Peyer's patch (tissue), 4 donors: ENCODE measurements around the gene SPSB4. TPM values are rescaled to one million over a fixed set of nuclear protein-coding genes. Genes with fewer than 3 reads are reported as not detected.
A peak's percentile ranks its signal among the peaks of the same experiment; 100 is the strongest.

ENCODE experiments used
- DNase-seq, 3 donors: peaks; one replicate each; pipeline ENCODE4 v3.0.0-alpha.2; 2017 to 2019
- H3K27ac ChIP-seq, 4 donors: fragments of 200-600 bp; sonication (generic); one replicate each; pipeline ENCODE4 v1.5.1; 2016 to 2019
- H3K27me3 ChIP-seq, 2 donors: fragments of 200-600 bp; sonication (generic); one replicate each; pipeline ENCODE4 v1.5.1; 2019
- H3K36me3 ChIP-seq, 3 donors: fragments of 200-600 bp; sonication (generic); one replicate each; pipeline ENCODE4 v1.5.1; 2016 to 2019
- H3K4me1 ChIP-seq, 4 donors: fragments of 200-600 bp; sonication (generic); one replicate each; pipeline ENCODE4 v1.5.1; 2016 to 2019
- H3K4me3 ChIP-seq, 4 donors: fragments of 200-600 bp; sonication (generic); 1 replicate in 3 of 4; 2 replicates in 1 of 4; pipeline ENCODE4 v1.5.1; 2016 to 2019; ENCODE audit warnings: mild to moderate bottlenecking in 1 of 4
- H3K9me3 ChIP-seq, 4 donors: fragments of 200-600 bp; sonication (generic); one replicate each; pipeline ENCODE4 v1.5.1; 2016 to 2019; ENCODE audit warnings: mild to moderate bottlenecking in 1 of 4
- POLR2A ChIP-seq, 2 donors: fragments of 450-650 bp; IDR thresholded peaks; one replicate each; pipeline ENCODE4 v1.5.1; 2017; ENCODE audit warnings: antibody characterized with exemption in 2 of 2, mild to moderate bottlenecking in 2 of 2, moderate library complexity in 2 of 2
- total RNA-seq, 4 donors: library from RNA; depleted of rRNA; stranded (reverse); fragments of >200 nt; gene quantifications; one replicate each; pipeline ENCODE4 v1.1.0, GENCODE V29; 2016
- TF ChIP-seq, protein P1 (sequence below), 6 experiments: fragments of 450-650 bp in 4 of 6; fragments of 200-600 bp in 2 of 6; sonication (generic) in 1 of 6; IDR thresholded peaks; one replicate each; pipeline ENCODE4 v1.5.1; 2017 to 2019; ENCODE audit warnings: antibody characterized with exemption in 6 of 6, mild to moderate bottlenecking in 3 of 6, moderate library complexity in 1 of 6

The SPSB4 gene
- total RNA-seq = under 1 TPM in 1 of 4 donors, not detected in 3; 0.35 TPM

DNA sequence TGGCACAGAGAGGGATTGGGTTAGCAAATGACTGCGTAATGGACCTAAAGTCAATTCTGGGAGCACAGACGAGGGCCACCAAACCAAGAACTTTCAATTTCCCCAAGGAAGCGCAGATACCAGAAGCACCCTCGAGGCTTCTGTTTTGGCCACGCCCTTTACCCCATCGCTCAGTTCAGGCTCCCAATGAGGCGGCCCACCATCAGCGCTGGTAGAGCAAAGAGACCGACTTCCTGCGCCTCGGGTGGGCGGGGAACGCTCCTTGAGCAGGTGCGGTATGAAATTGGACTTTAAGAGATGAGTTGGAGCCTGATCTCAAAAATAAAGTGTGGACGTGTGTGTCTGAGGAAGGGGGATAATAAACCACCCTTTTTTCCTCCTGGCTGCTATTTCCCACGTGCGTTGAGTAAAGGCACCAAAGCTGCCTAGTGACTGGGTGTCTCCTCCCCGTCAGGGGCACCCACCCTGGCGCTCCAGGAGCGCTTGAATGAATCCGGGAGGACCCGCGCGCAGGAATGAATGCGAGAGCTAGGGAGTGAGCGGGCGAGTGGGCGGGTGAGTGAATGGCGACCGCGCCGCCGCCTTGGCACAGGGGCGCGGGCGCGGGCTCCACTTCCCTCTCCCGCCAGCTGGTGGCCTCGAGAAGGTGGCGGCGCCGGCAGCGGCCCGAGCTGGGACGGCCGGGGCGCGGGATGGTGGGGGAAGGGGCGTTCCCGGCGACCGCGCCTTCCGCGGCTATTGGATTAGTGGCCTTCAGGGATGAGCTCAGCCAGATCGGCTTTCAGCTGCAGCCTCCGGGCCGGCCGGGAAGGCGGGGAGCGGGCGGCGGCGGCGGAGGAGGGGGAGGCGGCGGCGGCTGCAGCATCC lies at the start of gene SPSB4:
TSS of gene SPSB4 (plus strand) at position 772 of the 867 bp plus-strand sequence. CDS start 14,758 bp downstream, outside the sequence.
- peak in 1 of 3 donors; percentile 60 for DNase-seq
- Histone ChIP-seq H3K27me3 (peaks cover 0 to 8% of the 10 kb centered on the region in 2 donors), H3K9me3 (no peaks in the 10 kb centered on the region), H3K27ac (peak within 1 kb of the TSS in 1 of 4 donors; percentile 54), H3K36me3 (no peaks in the 10 kb centered on the region), H3K4me1 (peaks cover 0 to 16% (median 2%) of the 10 kb centered on the region in 4 donors), H3K4me3 (peak within 1 kb of the TSS in 3 of 4 donors; percentile 27 to 52 (median 34))
- TF ChIP-seq, protein P1, sequence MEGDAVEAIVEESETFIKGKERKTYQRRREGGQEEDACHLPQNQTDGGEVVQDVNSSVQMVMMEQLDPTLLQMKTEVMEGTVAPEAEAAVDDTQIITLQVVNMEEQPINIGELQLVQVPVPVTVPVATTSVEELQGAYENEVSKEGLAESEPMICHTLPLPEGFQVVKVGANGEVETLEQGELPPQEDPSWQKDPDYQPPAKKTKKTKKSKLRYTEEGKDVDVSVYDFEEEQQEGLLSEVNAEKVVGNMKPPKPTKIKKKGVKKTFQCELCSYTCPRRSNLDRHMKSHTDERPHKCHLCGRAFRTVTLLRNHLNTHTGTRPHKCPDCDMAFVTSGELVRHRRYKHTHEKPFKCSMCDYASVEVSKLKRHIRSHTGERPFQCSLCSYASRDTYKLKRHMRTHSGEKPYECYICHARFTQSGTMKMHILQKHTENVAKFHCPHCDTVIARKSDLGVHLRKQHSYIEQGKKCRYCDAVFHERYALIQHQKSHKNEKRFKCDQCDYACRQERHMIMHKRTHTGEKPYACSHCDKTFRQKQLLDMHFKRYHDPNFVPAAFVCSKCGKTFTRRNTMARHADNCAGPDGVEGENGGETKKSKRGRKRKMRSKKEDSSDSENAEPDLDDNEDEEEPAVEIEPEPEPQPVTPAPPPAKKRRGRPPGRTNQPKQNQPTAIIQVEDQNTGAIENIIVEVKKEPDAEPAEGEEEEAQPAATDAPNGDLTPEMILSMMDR (IDR thresholded peaks at IDR 0.05) = peak in 1 of 6 experiments; percentile 29
- TF ChIP-seq POLR2A (IDR thresholded peaks at IDR 0.05) = no peak

GRCh38 chr3:141006344-141006743 lies 44.8 kb upstream of the SPSB4 start:
- H3K36me3 ChIP-seq = no peaks in the 10 kb centered on the region
- H3K27ac ChIP-seq = no peak overlapping the region
- H3K9me3 ChIP-seq = no peaks in the 10 kb centered on the region
- no peak overlapping the region for H3K4me3 ChIP-seq
- H3K27me3 ChIP-seq = no peaks in the 10 kb centered on the region
- no peak for DNase-seq
- no peaks in the 10 kb centered on the region for H3K4me1 ChIP-seq
- TF ChIP-seq, protein P1 (IDR thresholded peaks at IDR 0.05) = no peak
- no peak for TF ChIP-seq POLR2A (IDR thresholded peaks at IDR 0.05)

DNA sequence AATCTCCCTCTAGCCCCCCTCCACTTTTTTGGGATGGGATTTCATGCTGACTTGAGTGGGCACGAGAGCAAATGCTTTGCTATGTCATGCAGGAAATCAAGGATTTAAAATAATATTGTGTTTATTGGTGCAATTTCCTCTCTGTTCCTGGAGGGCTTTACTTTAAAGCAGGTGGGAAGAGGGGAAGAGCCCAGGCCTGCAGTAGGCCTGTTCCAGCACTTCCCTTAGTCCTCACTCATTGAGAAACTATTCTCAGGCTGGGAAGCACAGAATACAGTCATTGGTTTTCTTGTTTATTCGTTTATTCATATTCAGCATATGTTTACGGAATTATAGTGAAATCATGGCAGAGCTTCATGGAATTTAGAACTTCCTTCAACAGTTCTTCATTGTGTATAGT lies 41.7 kb upstream of the SPSB4 start:
- H3K4me1 ChIP-seq = no peaks in the 10 kb centered on the region
- no peak overlapping the region for H3K27ac ChIP-seq
- H3K27me3 ChIP-seq = no peaks in the 10 kb centered on the region
- no peak for DNase-seq
- no peaks in the 10 kb centered on the region for H3K36me3 ChIP-seq
- H3K4me3 ChIP-seq = no peak overlapping the region
- H3K9me3 ChIP-seq = no peaks in the 10 kb centered on the region
- TF ChIP-seq, protein P1 (IDR thresholded peaks at IDR 0.05) = no peak
- TF ChIP-seq POLR2A (IDR thresholded peaks at IDR 0.05) = no peak

DNA sequence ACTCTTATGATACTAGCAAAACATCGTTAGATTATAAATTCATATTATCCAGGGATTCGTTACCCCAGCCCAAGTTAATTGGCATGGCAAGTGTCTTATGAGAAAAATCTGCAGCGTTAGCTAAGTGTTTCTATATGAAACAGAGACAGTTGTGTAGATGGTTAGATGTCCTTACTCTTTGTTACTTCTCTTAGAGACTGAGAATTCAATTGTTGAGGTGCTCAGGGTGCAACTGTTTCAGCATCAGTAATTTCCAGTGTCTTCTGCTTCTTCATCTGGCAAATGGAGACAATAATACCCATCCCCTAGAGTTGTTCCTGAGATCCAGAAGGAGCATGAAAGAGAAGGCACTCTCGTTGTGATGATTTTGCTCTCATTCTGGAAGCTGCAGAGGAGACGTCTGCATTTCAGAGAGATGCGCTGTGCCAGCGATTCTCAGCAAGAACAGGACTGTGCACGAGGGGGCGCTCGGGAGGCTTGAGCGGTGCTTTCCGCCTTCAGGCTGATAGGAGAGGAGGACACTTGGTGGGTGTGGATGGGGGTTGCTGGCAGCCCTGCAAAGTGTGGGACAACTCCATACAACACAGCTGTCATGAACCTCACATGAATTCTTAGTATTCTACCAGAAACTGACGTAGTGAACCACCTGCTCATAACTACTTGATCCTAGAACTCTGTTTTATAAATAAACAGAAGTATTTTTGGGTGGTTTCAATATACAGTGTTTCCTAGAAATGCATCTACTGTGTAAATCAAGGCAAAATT lies 39.7 kb upstream of the SPSB4 start:
- no peaks in the 10 kb centered on the region for H3K4me1 ChIP-seq
- H3K4me3 ChIP-seq = no peak overlapping the region
- peak; percentile 42 to 83 (median 78) for DNase-seq
- H3K9me3 ChIP-seq = no peaks in the 10 kb centered on the region
- no peaks in the 10 kb centered on the region for H3K36me3 ChIP-seq
- H3K27ac ChIP-seq = no peak overlapping the region
- no peak for TF ChIP-seq POLR2A (IDR thresholded peaks at IDR 0.05)
- TF ChIP-seq, protein P1 (IDR thresholded peaks at IDR 0.05) = peak in 5 of 6 experiments; percentile 8 to 60 (median 54)
- H3K27me3 ChIP-seq = no peaks in the 10 kb centered on the region

DNA sequence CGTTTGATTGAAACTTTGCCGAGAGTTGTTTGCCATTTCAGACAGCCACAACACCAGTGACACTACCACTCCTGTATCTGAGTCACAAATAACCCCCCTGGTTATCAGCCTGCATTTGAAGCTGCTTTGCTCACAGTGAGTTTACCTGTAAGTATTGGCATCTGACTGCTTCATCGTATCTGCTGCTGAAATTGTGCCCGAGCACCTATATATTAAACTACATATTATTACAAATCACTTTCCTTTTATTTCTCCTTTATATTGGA lies 39.2 kb upstream of the SPSB4 start:
- TF ChIP-seq POLR2A (IDR thresholded peaks at IDR 0.05) = no peak
- TF ChIP-seq, protein P1 (IDR thresholded peaks at IDR 0.05) = no peak
- no peaks in the 10 kb centered on the region for H3K36me3 ChIP-seq
- H3K27ac ChIP-seq = no peak overlapping the region
- H3K4me1 ChIP-seq = no peaks in the 10 kb centered on the region
- no peaks in the 10 kb centered on the region for H3K9me3 ChIP-seq
- H3K4me3 ChIP-seq = no peak overlapping the region
- no peak for DNase-seq
- H3K27me3 ChIP-seq = no peaks in the 10 kb centered on the region
